Endothelial cell of umbilical vein (primary cell): Measurements from ENCODE around the gene CSMD2. TPM values are rescaled to one million over a fixed set of nuclear protein-coding genes. Genes with fewer than 3 reads are reported as not detected.

Experiments
- BruUV-seq: library from RNA; stranded (reverse); fragments of 400-500 nt; replicated peaks from 2 replicates; lab custom pipeline; 2021; lab: Mats Ljungman, UMichigan
- CTCF ChIA-PET: fragments of 300-600, 350-600 bp; sonication (Branson Sonifier 250); formaldehyde crosslinking; loops from one replicate; lab custom pipeline; 2021; ENCODE audit warnings: antibody characterized with exemption, inconsistent platforms; lab: Charles Lee
- POLR2A ChIA-PET: fragments of 300-600, 350-600 bp; sonication (Branson Sonifier 250); formaldehyde crosslinking; loops from one replicate; lab custom pipeline; 2021; ENCODE audit warnings: antibody characterized with exemption, inconsistent platforms; lab: Charles Lee
- DNase-seq: peaks from one replicate; pipeline ENCODE4 v3.0.0-alpha.2; 2011; ENCODE audit warnings: low read depth, low spot score
- FAIRE-seq: peaks from 2 replicates; lab custom pipeline; 2011; peaks lifted over from hg19 to GRCh38; lab: Jason Lieb, UNC
- H2AFZ ChIP-seq: 2 replicates; pipeline ENCODE4 v1.6.0; 2012; ENCODE audit warnings: low read depth, low read length, control low read depth, inconsistent platforms
- H3K27ac ChIP-seq: 2 replicates; pipeline ENCODE4 v1.5.1; 2011; ENCODE audit warnings: low read depth, mild to moderate bottlenecking, control low read depth, low read length, moderate library complexity; ENCODE audit not compliant: insufficient read depth
- H3K27me3 ChIP-seq, 2 experiments: 2 replicates each; pipeline versions ENCODE4 v1.6.0 to v1.6.1; 2011; ENCODE audit warnings: low read length in 2 of 2, mixed read lengths in 1 of 2; ENCODE audit not compliant: control insufficient read depth in 2 of 2, insufficient read depth in 2 of 2
- H3K36me3 ChIP-seq, 2 experiments: 2 replicates in 1 of 2; 3 replicates in 1 of 2; pipeline ENCODE4 v1.5.1; 2011; ENCODE audit warnings: low read length in 2 of 2, mild to moderate bottlenecking in 1 of 2, moderate library complexity in 1 of 2; ENCODE audit not compliant: control insufficient read depth in 2 of 2, insufficient read depth in 2 of 2; ENCODE audit errors: extremely low read depth in 1 of 2
- H3K4me1 ChIP-seq: 3 replicates; pipeline ENCODE4 v1.5.1; 2011; ENCODE audit warnings: mild to moderate bottlenecking, low read length; ENCODE audit not compliant: control insufficient read depth, insufficient read depth; ENCODE audit errors: extremely low read depth
- H3K4me2 ChIP-seq: 2 replicates; pipeline ENCODE4 v1.6.1; 2011; ENCODE audit warnings: low read length, control low read depth, mixed read lengths; ENCODE audit not compliant: insufficient read depth
- H3K4me3 ChIP-seq, 3 experiments: fragments of 200-600 bp in 1 of 3; sonication (generic), shearing (Covaris generic) in 1 of 3; replicated peaks in 1 of 3; 2 replicates each; pipeline ENCODE4 v1.5.1; 2011 to 2016; ENCODE audit warnings: control low read depth in 3 of 3, low read length in 3 of 3, mild to moderate bottlenecking in 2 of 3, inconsistent platforms in 1 of 3, low read depth in 1 of 3, moderate library complexity in 1 of 3; ENCODE audit not compliant: insufficient read depth in 1 of 3
- H3K79me2 ChIP-seq: 2 replicates; pipeline ENCODE4 v1.6.0; 2012; ENCODE audit warnings: low read length, inconsistent platforms; ENCODE audit not compliant: control insufficient read depth, insufficient read depth
- H3K9ac ChIP-seq: replicated peaks from 2 replicates; pipeline ENCODE3; 2011; ENCODE audit warnings: low read length, control low read depth; ENCODE audit not compliant: insufficient read depth; ENCODE audit errors: extremely low read depth
- H3K9me1 ChIP-seq: replicated peaks from 3 replicates; pipeline ENCODE4 v1.6.0; 2011; ENCODE audit warnings: mild to moderate bottlenecking, low read length; ENCODE audit not compliant: control insufficient read depth, insufficient read depth; ENCODE audit errors: extremely low read depth
- H3K9me3 ChIP-seq: replicated peaks from 2 replicates; pipeline ENCODE4 v1.5.1; 2012; ENCODE audit warnings: low read length, inconsistent platforms; ENCODE audit not compliant: control insufficient read depth, insufficient read depth
- H4K20me1 ChIP-seq: replicated peaks from 2 replicates; pipeline ENCODE3; 2011; ENCODE audit warnings: mild to moderate bottlenecking, low read length; ENCODE audit not compliant: control insufficient read depth, insufficient read depth; ENCODE audit errors: extremely low read depth
- EZH2 ChIP-seq: IDR thresholded peaks from 2 replicates; pipeline ENCODE4 v1.6.1; 2012; ENCODE audit warnings: borderline replicate concordance, low read depth, mild to moderate bottlenecking, moderate library complexity, low read length, inconsistent platforms; ENCODE audit not compliant: severe bottlenecking
- FOS ChIP-seq: IDR thresholded peaks from 2 replicates; pipeline ENCODE4 v1.6.1; 2011; ENCODE audit warnings: mild to moderate bottlenecking, low read length, moderate library complexity, borderline replicate concordance; ENCODE audit not compliant: insufficient read depth
- GATA2 ChIP-seq: IDR thresholded peaks from 2 replicates; pipeline ENCODE4 v1.7.0; 2011; ENCODE audit warnings: low read depth, mild to moderate bottlenecking, moderate library complexity, mixed read lengths, low read length; ENCODE audit not compliant: insufficient read length, insufficient read depth
- JUN ChIP-seq: IDR thresholded peaks from 2 replicates; pipeline ENCODE4 v1.6.1; 2011; ENCODE audit warnings: borderline replicate concordance, low read depth; ENCODE audit not compliant: insufficient read length, insufficient read depth
- MYC ChIP-seq: IDR thresholded peaks from one replicate; pipeline ENCODE4 v1.6.1; 2011; ENCODE audit warnings: mild to moderate bottlenecking, low read depth, low read length
- POLR2A ChIP-seq: IDR thresholded peaks from 2 replicates; pipeline ENCODE4 v1.6.1; 2012; ENCODE audit warnings: low read depth, mild to moderate bottlenecking, control low read depth, low read length
- POLR2AphosphoS5 ChIP-seq: IDR thresholded peaks from 2 replicates; pipeline ENCODE4 v1.6.1; 2012; ENCODE audit warnings: low read depth, mild to moderate bottlenecking, control low read depth, low read length, moderate library complexity; ENCODE audit not compliant: insufficient read depth
- dilution Hi-C: fragments of 300-500 bp; cut with MboI; formaldehyde crosslinking; loops from one replicate; pipeline ENCODE4 v1.15.0; 2019; ENCODE audit warnings: low sequenced_read_pairs; ENCODE audit not compliant: extremely low pct_ligation_motif_present
- intact Hi-C: fragments of 100-400 bp; cut with micrococcal nuclease; formaldehyde crosslinking; loops from one replicate; pipeline ENCODE4 v1.10.0; 2022
- polyA plus RNA-seq, 4 experiments: library from polyadenylated mRNA; depleted of rRNA in 3 of 4; stranded (reverse) in 3 of 4; unstranded in 1 of 4; fragments of >200 nt; gene quantifications; 2 replicates each; pipeline versions ENCODE4 v1.2.1 to v1.2.3, GENCODE V29; 2011 to 2012; ENCODE audit warnings: missing spikeins in 1 of 4
- total RNA-seq: library from RNA; stranded (reverse); gene quantifications from 2 replicates; pipeline ENCODE4 v1.2.3, GENCODE V29; 2021
- TF ChIP-seq, protein P1 (sequence below): IDR thresholded peaks from 2 replicates; pipeline ENCODE4 v1.6.1; 2011; ENCODE audit not compliant: insufficient read depth, insufficient read length
- TF ChIP-seq, protein P2 (sequence below), 2 donors: IDR thresholded peaks; 1 replicate in 1 of 2; 2 replicates in 1 of 2; pipeline ENCODE4 v1.5.1; 2011; ENCODE audit warnings: low read length in 2 of 2, mild to moderate bottlenecking in 2 of 2, moderate library complexity in 2 of 2, control low read depth in 1 of 2, inconsistent platforms in 1 of 2, low read depth in 1 of 2; ENCODE audit not compliant: insufficient read depth in 1 of 2; ENCODE audit errors: extremely low read depth in 1 of 2

The CSMD2 gene
- total and polyA plus RNA-seq, 2 donors (not counting 3 experiments of a cell fraction or from before 2014, with no cell fraction given) = under 0.01 TPM; not detected in 1

DNA sequence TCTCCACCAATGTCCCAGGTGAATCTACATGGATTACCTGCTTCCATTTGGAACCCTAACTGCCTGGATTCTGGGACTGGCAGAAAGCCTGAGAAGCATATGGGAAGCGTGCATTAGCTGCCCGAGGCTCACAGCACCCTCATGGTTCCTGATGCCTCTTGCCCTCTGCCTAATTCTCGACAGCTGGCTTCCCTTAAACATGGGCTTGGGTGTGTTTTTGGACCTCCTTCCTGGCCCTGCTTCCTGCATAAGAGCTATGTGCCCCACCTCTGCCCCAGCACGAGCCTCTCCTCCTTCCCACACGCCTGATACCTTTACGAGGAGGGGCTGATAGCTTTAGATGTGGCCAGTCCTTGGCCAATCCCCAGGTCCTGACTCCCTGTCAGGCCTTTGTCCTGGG lies 453.5 kb downstream of the CSMD2 start:
- Histone ChIP-seq H3K9me1 (no peaks in the 10 kb centered on the region), H4K20me1 (no peaks in the 10 kb centered on the region), H3K9me3 (no peaks in the 10 kb centered on the region), H3K4me2 (no peak overlapping the region), H3K36me3 (no peaks in the 10 kb centered on the region), H3K4me3 (no peak overlapping the region), H3K4me1 (no peaks in the 10 kb centered on the region), H3K27me3 (no peaks in the 10 kb centered on the region), H2AFZ (no peak overlapping the region), H3K9ac (no peak overlapping the region), H3K27ac (no peak overlapping the region), H3K79me2 (no peaks in the 10 kb centered on the region)
- FAIRE-seq (no peak), DNase-seq (no peak)
- CTCF ChIA-PET = no interaction called here
- TF ChIP-seq EZH2 = no peak
- no peak for TF ChIP-seq FOS
- no peak for TF ChIP-seq POLR2AphosphoS5
- no peak for TF ChIP-seq JUN
- TF ChIP-seq MYC = no peak
- TF ChIP-seq, protein P1, sequence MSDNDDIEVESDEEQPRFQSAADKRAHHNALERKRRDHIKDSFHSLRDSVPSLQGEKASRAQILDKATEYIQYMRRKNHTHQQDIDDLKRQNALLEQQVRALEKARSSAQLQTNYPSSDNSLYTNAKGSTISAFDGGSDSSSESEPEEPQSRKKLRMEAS = no peak
- TF ChIP-seq GATA2 = no peak
- TF ChIP-seq, protein P2, sequence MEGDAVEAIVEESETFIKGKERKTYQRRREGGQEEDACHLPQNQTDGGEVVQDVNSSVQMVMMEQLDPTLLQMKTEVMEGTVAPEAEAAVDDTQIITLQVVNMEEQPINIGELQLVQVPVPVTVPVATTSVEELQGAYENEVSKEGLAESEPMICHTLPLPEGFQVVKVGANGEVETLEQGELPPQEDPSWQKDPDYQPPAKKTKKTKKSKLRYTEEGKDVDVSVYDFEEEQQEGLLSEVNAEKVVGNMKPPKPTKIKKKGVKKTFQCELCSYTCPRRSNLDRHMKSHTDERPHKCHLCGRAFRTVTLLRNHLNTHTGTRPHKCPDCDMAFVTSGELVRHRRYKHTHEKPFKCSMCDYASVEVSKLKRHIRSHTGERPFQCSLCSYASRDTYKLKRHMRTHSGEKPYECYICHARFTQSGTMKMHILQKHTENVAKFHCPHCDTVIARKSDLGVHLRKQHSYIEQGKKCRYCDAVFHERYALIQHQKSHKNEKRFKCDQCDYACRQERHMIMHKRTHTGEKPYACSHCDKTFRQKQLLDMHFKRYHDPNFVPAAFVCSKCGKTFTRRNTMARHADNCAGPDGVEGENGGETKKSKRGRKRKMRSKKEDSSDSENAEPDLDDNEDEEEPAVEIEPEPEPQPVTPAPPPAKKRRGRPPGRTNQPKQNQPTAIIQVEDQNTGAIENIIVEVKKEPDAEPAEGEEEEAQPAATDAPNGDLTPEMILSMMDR (IDR thresholded peaks at IDR 0.05; ENCODE audit: extremely low read depth in 1 of 2, insufficient read depth in 1 of 2, low read depth in 1 of 2, low read length in 2 of 2) = no peak
- TF ChIP-seq POLR2A = no peak
- POLR2A ChIA-PET = no interaction called here
- no TSS peak for BruUV-seq
- intact Hi-C loops = no loop called here
- dilution Hi-C loops = no loop called here
